Breast epithelium (tissue), 4 donors: ENCODE results near the gene KIAA1586. TPM values are rescaled to one million over a fixed set of nuclear protein-coding genes. Genes with fewer than 3 reads are reported as not detected.

Source experiments
- DNase-seq, 2 donors: peaks; one replicate each; pipeline ENCODE4 v3.0.0-alpha.2; 2019; ENCODE audit warnings: low spot score in 2 of 2
- H3K27ac ChIP-seq, 2 donors: fragments of 200-600 bp; sonication (generic) in 1 of 2; one replicate each; pipeline ENCODE4 v1.5.1; 2016 to 2019; ENCODE audit warnings: mild to moderate bottlenecking in 1 of 2
- H3K27me3 ChIP-seq, 2 donors: fragments of 200-600 bp; sonication (generic) in 1 of 2; one replicate each; pipeline versions ENCODE4 v1.5.1 to v1.6.0; 2017 to 2019; ENCODE audit warnings: control low read depth in 1 of 2, mild to moderate bottlenecking in 1 of 2
- H3K36me3 ChIP-seq: fragments of 200-600 bp; one replicate; pipeline ENCODE4 v1.5.1; 2019
- H3K4me1 ChIP-seq, 2 donors: fragments of 200-600 bp; sonication (generic); one replicate each; pipeline ENCODE4 v1.5.1; 2016 to 2019; ENCODE audit warnings: control low read depth in 1 of 2
- H3K4me3 ChIP-seq, 3 donors: fragments of 200-600 bp; sonication (generic); 1 replicate in 2 of 3; 2 replicates in 1 of 3; pipeline ENCODE4 v1.5.1; 2016 to 2019; ENCODE audit warnings: mild to moderate bottlenecking in 3 of 3, moderate library complexity in 2 of 3
- H3K9me3 ChIP-seq, 2 donors: fragments of 200-600 bp; sonication (generic) in 1 of 2; one replicate each; pipeline ENCODE4 v1.5.1; 2016 to 2019; ENCODE audit warnings: control low read depth in 1 of 2
- CTCF ChIP-seq, 3 donors: fragments of 450-650 bp; IDR thresholded peaks; one replicate each; pipeline ENCODE4 v1.5.1; 2016 to 2017; ENCODE audit warnings: antibody characterized with exemption in 3 of 3, mild to moderate bottlenecking in 3 of 3, moderate library complexity in 3 of 3
- POLR2A ChIP-seq: fragments of 450-650 bp; IDR thresholded peaks from one replicate; pipeline ENCODE4 v1.6.1; 2016; ENCODE audit warnings: antibody characterized with exemption, mild to moderate bottlenecking, moderate library complexity
- POLR2AphosphoS5 ChIP-seq, 3 donors: sonication (generic); formaldehyde crosslinking; IDR thresholded peaks; one replicate each; pipeline ENCODE4 v1.6.1; 2017; ENCODE audit warnings: antibody characterized with exemption in 3 of 3
- intact Hi-C: fragments of 100-400 bp; cut with DNase I; formaldehyde crosslinking; loops from one replicate; pipeline ENCODE4 v1.15.1; 2023; ENCODE audit warnings: low total_unique reads
- total RNA-seq, 3 donors: library from RNA; depleted of rRNA; stranded (reverse); fragments of >200 nt; gene quantifications; one replicate each; pipeline ENCODE4 v1.1.0, GENCODE V29; 2016

Gene KIAA1586
- total RNA-seq, 3 donors from 2014 or later: 7.9 to 10.7 (median 8.8) TPM

GRCh38 chr6:57094689-57095088, 48.2 kb downstream of the KIAA1586 start:
- no peaks in the 10 kb centered on the region for H3K36me3 ChIP-seq
- TF ChIP-seq POLR2AphosphoS5 (IDR thresholded peaks at IDR 0.05) (no peak), CTCF (IDR thresholded peaks at IDR 0.05) (no peak), POLR2A (no peak)
- intact Hi-C loops: no loop called here
- no peak overlapping the region for H3K4me3 ChIP-seq
- H3K27ac ChIP-seq: no peak overlapping the region
- H3K9me3 ChIP-seq: no peaks in the 10 kb centered on the region
- H3K27me3 ChIP-seq: no peaks in the 10 kb centered on the region
- DNase-seq: no peak
- H3K4me1 ChIP-seq: no peaks in the 10 kb centered on the region

GRCh38 chr6:57097596-57097995, 51.1 kb downstream of the KIAA1586 start:
- H3K4me1 ChIP-seq: no peaks in the 10 kb centered on the region
- H3K27me3 ChIP-seq: no peaks in the 10 kb centered on the region
- H3K36me3 ChIP-seq: peaks cover 14% of the 10 kb centered on the region
- no peaks in the 10 kb centered on the region for H3K9me3 ChIP-seq
- no peak overlapping the region for H3K4me3 ChIP-seq
- DNase-seq: no peak
- no peak overlapping the region for H3K27ac ChIP-seq
- intact Hi-C loops: no loop called here
- TF ChIP-seq CTCF (IDR thresholded peaks at IDR 0.05): no peak
- TF ChIP-seq POLR2A: no peak
- TF ChIP-seq POLR2AphosphoS5 (IDR thresholded peaks at IDR 0.05): no peak

- H3K4me3 ChIP-seq: no peak overlapping the region
- intact Hi-C loops: no loop called here
- no peak overlapping the region for H3K27ac ChIP-seq
- no peaks in the 10 kb centered on the region for H3K4me1 ChIP-seq
- H3K36me3 ChIP-seq: peaks cover 14% of the 10 kb centered on the region
- no peak for DNase-seq
- no peaks in the 10 kb centered on the region for H3K9me3 ChIP-seq
- TF ChIP-seq POLR2A (no peak), POLR2AphosphoS5 (IDR thresholded peaks at IDR 0.05) (no peak), CTCF (IDR thresholded peaks at IDR 0.05) (no peak)
- H3K27me3 ChIP-seq: no peaks in the 10 kb centered on the region
These were observed 56.5 kb downstream of the KIAA1586 start for GRCh38 chr6:57102976-57103375.

GRCh38 chr6:57104336-57104735, 57.8 kb downstream of the KIAA1586 start:
- intact Hi-C loops: no loop called here
- peaks cover 14% of the 10 kb centered on the region for H3K36me3 ChIP-seq
- no peaks in the 10 kb centered on the region for H3K4me1 ChIP-seq
- no peaks in the 10 kb centered on the region for H3K9me3 ChIP-seq
- no peak for DNase-seq
- no peak for TF ChIP-seq POLR2A
- TF ChIP-seq POLR2AphosphoS5 (IDR thresholded peaks at IDR 0.05): no peak
- no peak for TF ChIP-seq CTCF (IDR thresholded peaks at IDR 0.05)
- H3K27me3 ChIP-seq: no peaks in the 10 kb centered on the region
- no peak overlapping the region for H3K27ac ChIP-seq
- no peak overlapping the region for H3K4me3 ChIP-seq

Other genes with a start within 250 kb of the KIAA1586 start
- 1 to 10 TPM in 1 of 3 donors, under 1 TPM in 2; 0.33 to 1.0 (median 0.80) TPM for gene BEND6, start 91.6 kb upstream of the KIAA1586 start, total RNA-seq
- 10 to 100 TPM; 72.3 to 95.1 (median 77.7) TPM for gene ZNF451, start 43.5 kb downstream of the KIAA1586 start, total RNA-seq
- 1 to 10 TPM; 2.2 to 4.9 (median 4.2) TPM for gene BAG2, start 125.6 kb downstream of the KIAA1586 start, total RNA-seq
- gene RAB23, start 175.6 kb downstream of the KIAA1586 start, total RNA-seq: 10 to 100 TPM; 10.4 to 11.7 (median 10.8) TPM